Endothelial cell of umbilical vein (primary cell): ENCODE results near the gene RET. TPM values are rescaled to one million over a fixed set of nuclear protein-coding genes. Genes with fewer than 3 reads are reported as not detected.

Experiments used
- BruUV-seq: library from RNA; stranded (reverse); fragments of 400-500 nt; replicated peaks from 2 replicates; lab custom pipeline; 2021; lab: Mats Ljungman, UMichigan
- CTCF ChIA-PET: fragments of 300-600, 350-600 bp; sonication (Branson Sonifier 250); formaldehyde crosslinking; loops from one replicate; lab custom pipeline; 2021; ENCODE audit warnings: antibody characterized with exemption, inconsistent platforms; lab: Charles Lee
- POLR2A ChIA-PET: fragments of 300-600, 350-600 bp; sonication (Branson Sonifier 250); formaldehyde crosslinking; loops from one replicate; lab custom pipeline; 2021; ENCODE audit warnings: antibody characterized with exemption, inconsistent platforms; lab: Charles Lee
- DNase-seq: peaks from one replicate; pipeline ENCODE4 v3.0.0-alpha.2; 2011; ENCODE audit warnings: low read depth, low spot score
- FAIRE-seq: peaks from 2 replicates; lab custom pipeline; 2011; peaks lifted over from hg19 to GRCh38; lab: Jason Lieb, UNC
- H2AFZ ChIP-seq: 2 replicates; pipeline ENCODE4 v1.6.0; 2012; ENCODE audit warnings: low read depth, low read length, control low read depth, inconsistent platforms
- H3K27ac ChIP-seq: 2 replicates; pipeline ENCODE4 v1.5.1; 2011; ENCODE audit warnings: low read depth, mild to moderate bottlenecking, control low read depth, low read length, moderate library complexity; ENCODE audit not compliant: insufficient read depth
- H3K27me3 ChIP-seq, 2 experiments: 2 replicates each; pipeline versions ENCODE4 v1.6.0 to v1.6.1; 2011; ENCODE audit warnings: low read length in 2 of 2, mixed read lengths in 1 of 2; ENCODE audit not compliant: control insufficient read depth in 2 of 2, insufficient read depth in 2 of 2
- H3K36me3 ChIP-seq, 2 experiments: 2 replicates in 1 of 2; 3 replicates in 1 of 2; pipeline ENCODE4 v1.5.1; 2011; ENCODE audit warnings: low read length in 2 of 2, mild to moderate bottlenecking in 1 of 2, moderate library complexity in 1 of 2; ENCODE audit not compliant: control insufficient read depth in 2 of 2, insufficient read depth in 2 of 2; ENCODE audit errors: extremely low read depth in 1 of 2
- H3K4me1 ChIP-seq: 3 replicates; pipeline ENCODE4 v1.5.1; 2011; ENCODE audit warnings: mild to moderate bottlenecking, low read length; ENCODE audit not compliant: control insufficient read depth, insufficient read depth; ENCODE audit errors: extremely low read depth
- H3K4me2 ChIP-seq: 2 replicates; pipeline ENCODE4 v1.6.1; 2011; ENCODE audit warnings: low read length, control low read depth, mixed read lengths; ENCODE audit not compliant: insufficient read depth
- H3K4me3 ChIP-seq, 3 experiments: fragments of 200-600 bp in 1 of 3; sonication (generic), shearing (Covaris generic) in 1 of 3; replicated peaks in 1 of 3; 2 replicates each; pipeline ENCODE4 v1.5.1; 2011 to 2016; ENCODE audit warnings: control low read depth in 3 of 3, low read length in 3 of 3, mild to moderate bottlenecking in 2 of 3, inconsistent platforms in 1 of 3, low read depth in 1 of 3, moderate library complexity in 1 of 3; ENCODE audit not compliant: insufficient read depth in 1 of 3
- H3K79me2 ChIP-seq: 2 replicates; pipeline ENCODE4 v1.6.0; 2012; ENCODE audit warnings: low read length, inconsistent platforms; ENCODE audit not compliant: control insufficient read depth, insufficient read depth
- H3K9ac ChIP-seq: replicated peaks from 2 replicates; pipeline ENCODE3; 2011; ENCODE audit warnings: low read length, control low read depth; ENCODE audit not compliant: insufficient read depth; ENCODE audit errors: extremely low read depth
- H3K9me1 ChIP-seq: replicated peaks from 3 replicates; pipeline ENCODE4 v1.6.0; 2011; ENCODE audit warnings: mild to moderate bottlenecking, low read length; ENCODE audit not compliant: control insufficient read depth, insufficient read depth; ENCODE audit errors: extremely low read depth
- H3K9me3 ChIP-seq: replicated peaks from 2 replicates; pipeline ENCODE4 v1.5.1; 2012; ENCODE audit warnings: low read length, inconsistent platforms; ENCODE audit not compliant: control insufficient read depth, insufficient read depth
- H4K20me1 ChIP-seq: replicated peaks from 2 replicates; pipeline ENCODE3; 2011; ENCODE audit warnings: mild to moderate bottlenecking, low read length; ENCODE audit not compliant: control insufficient read depth, insufficient read depth; ENCODE audit errors: extremely low read depth
- EZH2 ChIP-seq: IDR thresholded peaks from 2 replicates; pipeline ENCODE4 v1.6.1; 2012; ENCODE audit warnings: borderline replicate concordance, low read depth, mild to moderate bottlenecking, moderate library complexity, low read length, inconsistent platforms; ENCODE audit not compliant: severe bottlenecking
- FOS ChIP-seq: IDR thresholded peaks from 2 replicates; pipeline ENCODE4 v1.6.1; 2011; ENCODE audit warnings: mild to moderate bottlenecking, low read length, moderate library complexity, borderline replicate concordance; ENCODE audit not compliant: insufficient read depth
- GATA2 ChIP-seq: IDR thresholded peaks from 2 replicates; pipeline ENCODE4 v1.7.0; 2011; ENCODE audit warnings: low read depth, mild to moderate bottlenecking, moderate library complexity, mixed read lengths, low read length; ENCODE audit not compliant: insufficient read length, insufficient read depth
- JUN ChIP-seq: IDR thresholded peaks from 2 replicates; pipeline ENCODE4 v1.6.1; 2011; ENCODE audit warnings: borderline replicate concordance, low read depth; ENCODE audit not compliant: insufficient read length, insufficient read depth
- MYC ChIP-seq: IDR thresholded peaks from one replicate; pipeline ENCODE4 v1.6.1; 2011; ENCODE audit warnings: mild to moderate bottlenecking, low read depth, low read length
- POLR2A ChIP-seq: IDR thresholded peaks from 2 replicates; pipeline ENCODE4 v1.6.1; 2012; ENCODE audit warnings: low read depth, mild to moderate bottlenecking, control low read depth, low read length
- POLR2AphosphoS5 ChIP-seq: IDR thresholded peaks from 2 replicates; pipeline ENCODE4 v1.6.1; 2012; ENCODE audit warnings: low read depth, mild to moderate bottlenecking, control low read depth, low read length, moderate library complexity; ENCODE audit not compliant: insufficient read depth
- dilution Hi-C: fragments of 300-500 bp; cut with MboI; formaldehyde crosslinking; loops from one replicate; pipeline ENCODE4 v1.15.0; 2019; ENCODE audit warnings: low sequenced_read_pairs; ENCODE audit not compliant: extremely low pct_ligation_motif_present
- intact Hi-C: fragments of 100-400 bp; cut with micrococcal nuclease; formaldehyde crosslinking; loops from one replicate; pipeline ENCODE4 v1.10.0; 2022
- polyA plus RNA-seq, 4 experiments: library from polyadenylated mRNA; depleted of rRNA in 3 of 4; stranded (reverse) in 3 of 4; unstranded in 1 of 4; fragments of >200 nt; gene quantifications; 2 replicates each; pipeline versions ENCODE4 v1.2.1 to v1.2.3, GENCODE V29; 2011 to 2012; ENCODE audit warnings: missing spikeins in 1 of 4
- total RNA-seq: library from RNA; stranded (reverse); gene quantifications from 2 replicates; pipeline ENCODE4 v1.2.3, GENCODE V29; 2021
- TF ChIP-seq, protein P1 (sequence below), 2 donors: IDR thresholded peaks; 1 replicate in 1 of 2; 2 replicates in 1 of 2; pipeline ENCODE4 v1.5.1; 2011; ENCODE audit warnings: low read length in 2 of 2, mild to moderate bottlenecking in 2 of 2, moderate library complexity in 2 of 2, control low read depth in 1 of 2, inconsistent platforms in 1 of 2, low read depth in 1 of 2; ENCODE audit not compliant: insufficient read depth in 1 of 2; ENCODE audit errors: extremely low read depth in 1 of 2
- TF ChIP-seq, protein P2 (sequence below): IDR thresholded peaks from 2 replicates; pipeline ENCODE4 v1.6.1; 2011; ENCODE audit not compliant: insufficient read depth, insufficient read length

The RET gene
- total and polyA plus RNA-seq, 2 donors (not counting 3 experiments of a cell fraction or from before 2014, with no cell fraction given): 0.04 to 0.22 TPM

DNA sequence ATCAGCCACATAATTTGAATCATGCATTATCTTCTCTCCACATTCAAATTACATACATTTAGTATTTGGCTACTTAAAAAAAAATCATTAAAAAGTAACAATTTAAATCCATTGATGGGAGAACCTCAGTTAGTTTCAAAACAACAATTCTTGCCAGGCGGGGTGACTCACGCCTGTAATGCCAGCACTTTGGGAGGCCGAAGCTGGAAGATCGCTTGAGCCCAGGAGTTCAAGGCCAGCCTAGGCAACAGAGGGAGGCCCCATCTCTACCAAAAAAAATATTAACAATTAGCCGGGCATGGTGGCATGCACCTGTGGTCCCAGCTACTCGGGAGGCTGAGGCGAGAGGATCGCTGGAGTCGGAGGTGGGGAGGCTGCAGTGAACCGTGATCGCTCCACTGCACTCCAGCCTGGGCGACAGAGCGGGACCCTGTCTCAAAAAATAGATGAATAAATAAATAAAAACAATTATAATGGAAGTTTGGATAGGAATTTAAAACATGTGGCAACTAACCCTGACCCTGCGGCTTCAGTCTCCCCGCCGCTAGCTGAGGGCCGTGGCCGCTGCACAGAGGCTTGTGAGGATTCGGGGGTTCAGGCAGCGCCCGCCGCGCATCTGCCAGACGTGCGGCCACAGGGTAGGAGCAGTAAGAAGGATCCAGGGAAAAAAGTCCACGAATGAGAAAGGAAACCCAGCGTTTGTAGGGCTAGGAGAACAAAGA lies 60.3 kb downstream of the RET start:
- Histone ChIP-seq H3K36me3 (no peaks in the 10 kb centered on the region), H3K4me1 (peaks cover 24% of the 10 kb centered on the region), H3K9me1 (no peaks in the 10 kb centered on the region), H3K4me3 (peak overlapping the region; percentile 35 to 98 (median 75)), H4K20me1 (no peaks in the 10 kb centered on the region), H3K79me2 (peaks cover 30% of the 10 kb centered on the region), H3K27ac (peak overlapping the region; percentile 81), H3K9ac (peak overlapping the region; percentile 92), H2AFZ (peak overlapping the region; percentile 41), H3K4me2 (peak overlapping the region; percentile 56), H3K27me3 (peaks cover 2 to 9% of the 10 kb centered on the region in 2 experiments), H3K9me3 (no peaks in the 10 kb centered on the region)
- DNase-seq: no peak
- dilution Hi-C loops: no loop called here
- TF ChIP-seq FOS (no peak), GATA2 (no peak), POLR2AphosphoS5 (no peak), EZH2 (no peak), POLR2A (no peak), JUN (no peak), MYC (no peak)
- TF ChIP-seq, protein P1, sequence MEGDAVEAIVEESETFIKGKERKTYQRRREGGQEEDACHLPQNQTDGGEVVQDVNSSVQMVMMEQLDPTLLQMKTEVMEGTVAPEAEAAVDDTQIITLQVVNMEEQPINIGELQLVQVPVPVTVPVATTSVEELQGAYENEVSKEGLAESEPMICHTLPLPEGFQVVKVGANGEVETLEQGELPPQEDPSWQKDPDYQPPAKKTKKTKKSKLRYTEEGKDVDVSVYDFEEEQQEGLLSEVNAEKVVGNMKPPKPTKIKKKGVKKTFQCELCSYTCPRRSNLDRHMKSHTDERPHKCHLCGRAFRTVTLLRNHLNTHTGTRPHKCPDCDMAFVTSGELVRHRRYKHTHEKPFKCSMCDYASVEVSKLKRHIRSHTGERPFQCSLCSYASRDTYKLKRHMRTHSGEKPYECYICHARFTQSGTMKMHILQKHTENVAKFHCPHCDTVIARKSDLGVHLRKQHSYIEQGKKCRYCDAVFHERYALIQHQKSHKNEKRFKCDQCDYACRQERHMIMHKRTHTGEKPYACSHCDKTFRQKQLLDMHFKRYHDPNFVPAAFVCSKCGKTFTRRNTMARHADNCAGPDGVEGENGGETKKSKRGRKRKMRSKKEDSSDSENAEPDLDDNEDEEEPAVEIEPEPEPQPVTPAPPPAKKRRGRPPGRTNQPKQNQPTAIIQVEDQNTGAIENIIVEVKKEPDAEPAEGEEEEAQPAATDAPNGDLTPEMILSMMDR (IDR thresholded peaks at IDR 0.05; ENCODE audit: extremely low read depth in 1 of 2, insufficient read depth in 1 of 2, low read depth in 1 of 2, low read length in 2 of 2): no peak
- TF ChIP-seq, protein P2, sequence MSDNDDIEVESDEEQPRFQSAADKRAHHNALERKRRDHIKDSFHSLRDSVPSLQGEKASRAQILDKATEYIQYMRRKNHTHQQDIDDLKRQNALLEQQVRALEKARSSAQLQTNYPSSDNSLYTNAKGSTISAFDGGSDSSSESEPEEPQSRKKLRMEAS: no peak
- ChIA-PET POLR2A (no interaction called here), CTCF (interaction anchor here (1.7 kb wide), 1 partner anchor 68 kb away, joined by 12 read pairs; no protein-coding TSS in a partner anchor)
- no peak for FAIRE-seq
- intact Hi-C loops: loop anchor here (5.0 kb wide), 1 partner anchor 270 kb away; the partner anchor contains the start of gene HNRNPF
- no TSS peak for BruUV-seq
